Liver (tissue), 9 donors: ENCODE results near the gene ASPSCR1. TPM values are rescaled to one million over a fixed set of nuclear protein-coding genes. Genes with fewer than 3 reads are reported as not detected.

Experiments
- DNase-seq: peaks from one replicate; pipeline ENCODE4 v3.0.0-alpha.2; 2017; ENCODE audit warnings: low spot score
- H3K27ac ChIP-seq, 2 donors: one replicate each; pipeline ENCODE4 v1.7.0; 2013; ENCODE audit warnings: inconsistent platforms in 2 of 2, low read length in 2 of 2, control low read depth in 1 of 2, low read depth in 1 of 2, mild to moderate bottlenecking in 1 of 2
- H3K27me3 ChIP-seq, 4 donors: one replicate each; pipeline versions ENCODE4 v1.6.1 to v1.7.0; 2013; ENCODE audit warnings: low read length in 3 of 4, inconsistent platforms in 1 of 4, mild to moderate bottlenecking in 1 of 4, moderate library complexity in 1 of 4; ENCODE audit not compliant: control insufficient read depth in 4 of 4, insufficient read depth in 4 of 4
- H3K36me3 ChIP-seq, 4 donors: one replicate each; pipeline versions ENCODE4 v1.6.1 to v1.7.0; 2013; ENCODE audit warnings: low read length in 3 of 4, mild to moderate bottlenecking in 3 of 4, low read depth in 1 of 4, moderate library complexity in 1 of 4; ENCODE audit not compliant: control insufficient read depth in 4 of 4, insufficient read depth in 3 of 4
- H3K4me1 ChIP-seq, 4 donors: one replicate each; pipeline versions ENCODE4 v1.6.1 to v1.7.0; 2013; ENCODE audit warnings: low read length in 3 of 4, mild to moderate bottlenecking in 3 of 4, moderate library complexity in 1 of 4; ENCODE audit not compliant: control insufficient read depth in 4 of 4, insufficient read depth in 4 of 4
- H3K4me3 ChIP-seq, 3 donors: one replicate each; pipeline versions ENCODE4 v1.6.1 to v1.7.0; 2013; ENCODE audit warnings: low read length in 3 of 3, control low read depth in 1 of 3, low read depth in 1 of 3, mild to moderate bottlenecking in 1 of 3
- H3K9ac ChIP-seq, 2 donors: one replicate each; pipeline ENCODE4 v1.7.0; 2013; ENCODE audit warnings: low read length in 2 of 2, mild to moderate bottlenecking in 2 of 2, moderate library complexity in 2 of 2, control low read depth in 1 of 2, low read depth in 1 of 2
- H3K9me3 ChIP-seq, 4 donors: one replicate each; pipeline versions ENCODE4 v1.6.1 to v1.7.0; 2013; ENCODE audit warnings: low read length in 3 of 4; ENCODE audit not compliant: control insufficient read depth in 4 of 4
- EGR1 ChIP-seq, 2 donors: IDR thresholded peaks; 2 replicates each; pipeline ENCODE4 v1.6.1; 2016 to 2018; ENCODE audit warnings: antibody characterized with exemption in 2 of 2, low read depth in 2 of 2
- FOXA1 ChIP-seq: IDR thresholded peaks from 2 replicates; pipeline ENCODE4 v1.6.1; 2016; ENCODE audit warnings: antibody characterized with exemption
- FOXA2 ChIP-seq: IDR thresholded peaks from 2 replicates; pipeline ENCODE4 v1.6.1; 2016; ENCODE audit warnings: antibody characterized with exemption
- GABPA ChIP-seq, 2 donors: IDR thresholded peaks in 1 of 2; conservative IDR thresholded peaks in 1 of 2; 2 replicates each; pipeline ENCODE4 v1.6.1; 2016; ENCODE audit warnings: antibody characterized with exemption in 2 of 2, mild to moderate bottlenecking in 1 of 2, moderate library complexity in 1 of 2
- HNF4A ChIP-seq, 2 donors: conservative IDR thresholded peaks; 2 replicates each; pipeline ENCODE4 v1.6.1; 2016; ENCODE audit warnings: antibody characterized with exemption in 2 of 2, mild to moderate bottlenecking in 2 of 2
- JUND ChIP-seq, 2 donors: IDR thresholded peaks; 2 replicates each; pipeline ENCODE4 v1.6.1; 2016; ENCODE audit warnings: antibody characterized with exemption in 2 of 2
- RAD21 ChIP-seq, 2 donors: IDR thresholded peaks; 2 replicates each; pipeline ENCODE4 v1.6.1; 2016; ENCODE audit warnings: antibody characterized with exemption in 2 of 2, mild to moderate bottlenecking in 2 of 2
- RXRA ChIP-seq, 2 donors: IDR thresholded peaks; 2 replicates each; pipeline ENCODE4 v1.6.1; 2017 to 2018; ENCODE audit warnings: antibody characterized with exemption in 2 of 2, mild to moderate bottlenecking in 1 of 2
- SP1 ChIP-seq: IDR thresholded peaks from 2 replicates; pipeline ENCODE4 v1.6.1; 2018; ENCODE audit warnings: antibody characterized with exemption, mild to moderate bottlenecking
- TAF1 ChIP-seq: conservative IDR thresholded peaks from 2 replicates; pipeline ENCODE4 v1.6.1; 2016; ENCODE audit warnings: antibody characterized with exemption, mild to moderate bottlenecking
- YY1 ChIP-seq: IDR thresholded peaks from 2 replicates; pipeline ENCODE4 v1.6.1; 2016; ENCODE audit warnings: antibody characterized with exemption, mild to moderate bottlenecking
- WGBS: extraction: QIAGEN DNeasy Blood & Tissue Kit; methylation state at CpG from one replicate; pipeline ENCODE4 v1.1.7; 2013; 5-methylcytosine and 5-hydroxymethylcytosine counted together
- polyA plus RNA-seq, 2 donors: library from polyadenylated mRNA; stranded (reverse) in 1 of 2; unstranded in 1 of 2; fragments of 200-250 nt in 1 of 2; fragments of >200 nt in 1 of 2; fragmentation: Nextera tagmentation in 1 of 2; extraction: Ambion mirVana in 1 of 2; gene quantifications; one replicate each; pipeline versions ENCODE4 v1.2.1 to v1.2.3, GENCODE V29; 2013 to 2015
- total RNA-seq, 2 donors: library from RNA; depleted of rRNA; stranded (reverse); fragments of >200 nt; gene quantifications; one replicate each; pipeline ENCODE4 v1.2.3, GENCODE V29; 2014
- TF ChIP-seq, protein P1 (sequence below): IDR thresholded peaks from 2 replicates; pipeline ENCODE4 v1.6.1; 2016; ENCODE audit warnings: antibody characterized with exemption
- TF ChIP-seq, protein P2 (sequence below): IDR thresholded peaks from 2 replicates; pipeline ENCODE4 v1.6.1; 2016; ENCODE audit warnings: antibody characterized with exemption
- TF ChIP-seq, protein P3 (sequence below): IDR thresholded peaks from 2 replicates; pipeline ENCODE4 v1.6.1; 2016; ENCODE audit warnings: antibody characterized with exemption
- TF ChIP-seq, protein P4 (sequence below): fragments of 150-350 bp; IDR thresholded peaks from 2 replicates; pipeline ENCODE4 v1.5.1; 2017; ENCODE audit warnings: improper control_type of control experiment, low read depth, low read length; ENCODE audit not compliant: missing input control
- donor health status: healthy.
- donor health status: healthy.
- donor health status: healthy.
- donor health status: healthy.
- donor health status: healthy.

The ASPSCR1 gene
- total and polyA plus RNA-seq, 4 donors = 17.8 to 26.2 (median 20.4) TPM

DNA sequence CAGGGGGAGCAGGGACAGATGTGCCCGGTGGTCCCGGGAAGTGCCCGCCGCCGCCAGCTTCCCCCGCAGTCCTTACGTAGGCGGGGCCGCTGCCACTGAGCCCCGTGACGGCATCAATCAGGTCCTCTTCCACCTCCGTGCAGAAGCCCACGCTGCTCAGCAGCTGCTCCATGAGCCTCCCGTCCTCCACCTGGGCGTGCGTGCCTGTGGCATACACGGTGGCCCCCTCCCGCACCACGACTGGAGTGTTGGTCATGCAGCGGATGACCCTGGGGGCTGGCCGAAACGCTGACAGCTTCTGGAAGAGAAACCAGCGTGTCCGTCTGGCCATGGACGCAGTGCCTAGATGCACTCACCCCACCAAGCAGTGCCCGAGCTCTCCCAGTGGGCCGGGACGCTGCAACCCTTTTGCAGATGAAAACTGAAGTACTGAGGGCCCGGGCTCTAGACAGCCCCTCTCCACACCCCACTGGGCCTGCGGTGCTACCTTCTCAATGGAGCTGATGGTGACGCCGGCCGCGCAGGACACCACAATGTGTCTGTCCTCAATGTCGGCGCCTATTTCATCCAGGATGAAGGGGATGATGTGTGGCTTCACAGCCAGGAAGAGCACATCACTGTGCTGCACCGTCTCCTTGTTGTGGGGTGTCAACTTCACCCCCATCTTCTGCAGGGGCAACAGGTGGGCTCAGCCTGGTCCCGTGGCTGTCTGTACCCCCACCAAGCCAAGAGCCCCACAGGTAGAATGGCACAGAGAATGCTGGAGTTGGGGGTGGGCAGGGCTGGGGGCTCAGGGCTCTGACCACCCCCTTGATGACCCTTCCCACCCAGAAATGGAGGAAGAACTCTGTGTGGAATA is 42.4 kb upstream of the ASPSCR1 start:
- Histone ChIP-seq H3K36me3 (no peaks in the 10 kb centered on the region), H3K9ac (no peak overlapping the region), H3K4me1 (peaks cover 8 to 12% (median 11%) of the 10 kb centered on the region in 4 donors), H3K27me3 (no peaks in the 10 kb centered on the region), H3K27ac (no peak overlapping the region), H3K4me3 (no peak overlapping the region), H3K9me3 (no peaks in the 10 kb centered on the region)
- DNase-seq = no peak
- WGBS = 96% methylated on average over 38 of the region's 38 CpGs
- no peak for TF ChIP-seq YY1
- TF ChIP-seq, protein P1, sequence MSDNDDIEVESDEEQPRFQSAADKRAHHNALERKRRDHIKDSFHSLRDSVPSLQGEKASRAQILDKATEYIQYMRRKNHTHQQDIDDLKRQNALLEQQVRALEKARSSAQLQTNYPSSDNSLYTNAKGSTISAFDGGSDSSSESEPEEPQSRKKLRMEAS = no peak
- TF ChIP-seq FOXA1 = no peak
- no peak for TF ChIP-seq SP1
- TF ChIP-seq, protein P2, sequence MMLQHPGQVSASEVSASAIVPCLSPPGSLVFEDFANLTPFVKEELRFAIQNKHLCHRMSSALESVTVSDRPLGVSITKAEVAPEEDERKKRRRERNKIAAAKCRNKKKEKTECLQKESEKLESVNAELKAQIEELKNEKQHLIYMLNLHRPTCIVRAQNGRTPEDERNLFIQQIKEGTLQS = no peak
- TF ChIP-seq HNF4A (conservative IDR thresholded peaks at IDR 0.05) = no peak
- TF ChIP-seq EGR1 (IDR thresholded peaks at IDR 0.05; ENCODE audit: low read depth in 2 of 2) = no peak
- TF ChIP-seq TAF1 = no peak
- TF ChIP-seq, protein P3, sequence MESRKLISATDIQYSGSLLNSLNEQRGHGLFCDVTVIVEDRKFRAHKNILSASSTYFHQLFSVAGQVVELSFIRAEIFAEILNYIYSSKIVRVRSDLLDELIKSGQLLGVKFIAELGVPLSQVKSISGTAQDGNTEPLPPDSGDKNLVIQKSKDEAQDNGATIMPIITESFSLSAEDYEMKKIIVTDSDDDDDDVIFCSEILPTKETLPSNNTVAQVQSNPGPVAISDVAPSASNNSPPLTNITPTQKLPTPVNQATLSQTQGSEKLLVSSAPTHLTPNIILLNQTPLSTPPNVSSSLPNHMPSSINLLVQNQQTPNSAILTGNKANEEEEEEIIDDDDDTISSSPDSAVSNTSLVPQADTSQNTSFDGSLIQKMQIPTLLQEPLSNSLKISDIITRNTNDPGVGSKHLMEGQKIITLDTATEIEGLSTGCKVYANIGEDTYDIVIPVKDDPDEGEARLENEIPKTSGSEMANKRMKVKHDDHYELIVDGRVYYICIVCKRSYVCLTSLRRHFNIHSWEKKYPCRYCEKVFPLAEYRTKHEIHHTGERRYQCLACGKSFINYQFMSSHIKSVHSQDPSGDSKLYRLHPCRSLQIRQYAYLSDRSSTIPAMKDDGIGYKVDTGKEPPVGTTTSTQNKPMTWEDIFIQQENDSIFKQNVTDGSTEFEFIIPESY = no peak

DNA sequence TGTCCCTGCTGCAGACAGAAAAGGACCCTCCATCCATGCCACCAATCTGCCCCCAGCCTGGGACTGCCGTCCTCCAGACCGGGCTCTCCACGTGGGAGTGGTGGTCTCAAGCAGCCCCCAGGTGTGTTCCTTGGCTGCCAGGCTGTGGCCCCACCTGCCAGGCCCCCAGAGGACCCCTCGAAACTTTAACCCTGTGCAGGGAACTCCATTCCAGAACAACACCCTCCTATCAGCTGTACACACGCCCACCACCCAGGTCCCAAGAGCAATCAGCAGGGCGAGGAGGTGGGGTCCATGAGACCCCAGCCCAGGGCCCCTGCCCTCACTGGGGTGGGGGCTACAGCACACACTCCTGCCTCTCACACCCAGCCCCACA is 41.7 kb upstream of the ASPSCR1 start:
- no peak overlapping the region for H3K4me3 ChIP-seq
- no peak for DNase-seq
- H3K9me3 ChIP-seq = no peaks in the 10 kb centered on the region
- peaks cover 6 to 10% (median 7%) of the 10 kb centered on the region in 4 donors for H3K4me1 ChIP-seq
- H3K27ac ChIP-seq = no peak overlapping the region
- H3K27me3 ChIP-seq = no peaks in the 10 kb centered on the region
- no peak overlapping the region for H3K9ac ChIP-seq
- no peaks in the 10 kb centered on the region for H3K36me3 ChIP-seq
- TF ChIP-seq TAF1 = no peak
- TF ChIP-seq, protein P3 = no peak
- no peak for TF ChIP-seq FOXA2
- TF ChIP-seq, protein P1 = no peak
- TF ChIP-seq HNF4A (conservative IDR thresholded peaks at IDR 0.05) = no peak
- TF ChIP-seq, protein P4, sequence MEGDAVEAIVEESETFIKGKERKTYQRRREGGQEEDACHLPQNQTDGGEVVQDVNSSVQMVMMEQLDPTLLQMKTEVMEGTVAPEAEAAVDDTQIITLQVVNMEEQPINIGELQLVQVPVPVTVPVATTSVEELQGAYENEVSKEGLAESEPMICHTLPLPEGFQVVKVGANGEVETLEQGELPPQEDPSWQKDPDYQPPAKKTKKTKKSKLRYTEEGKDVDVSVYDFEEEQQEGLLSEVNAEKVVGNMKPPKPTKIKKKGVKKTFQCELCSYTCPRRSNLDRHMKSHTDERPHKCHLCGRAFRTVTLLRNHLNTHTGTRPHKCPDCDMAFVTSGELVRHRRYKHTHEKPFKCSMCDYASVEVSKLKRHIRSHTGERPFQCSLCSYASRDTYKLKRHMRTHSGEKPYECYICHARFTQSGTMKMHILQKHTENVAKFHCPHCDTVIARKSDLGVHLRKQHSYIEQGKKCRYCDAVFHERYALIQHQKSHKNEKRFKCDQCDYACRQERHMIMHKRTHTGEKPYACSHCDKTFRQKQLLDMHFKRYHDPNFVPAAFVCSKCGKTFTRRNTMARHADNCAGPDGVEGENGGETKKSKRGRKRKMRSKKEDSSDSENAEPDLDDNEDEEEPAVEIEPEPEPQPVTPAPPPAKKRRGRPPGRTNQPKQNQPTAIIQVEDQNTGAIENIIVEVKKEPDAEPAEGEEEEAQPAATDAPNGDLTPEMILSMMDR = no peak
- TF ChIP-seq GABPA (IDR thresholded peaks at IDR 0.05 in 1 of 2, conservative IDR thresholded peaks at IDR 0.05 in 1 of 2) = no peak
- no peak for TF ChIP-seq FOXA1
- no peak for TF ChIP-seq JUND (IDR thresholded peaks at IDR 0.05)
- no peak for TF ChIP-seq SP1
- no peak for TF ChIP-seq YY1
- TF ChIP-seq RAD21 (IDR thresholded peaks at IDR 0.05) = no peak
- TF ChIP-seq RXRA (IDR thresholded peaks at IDR 0.05) = no peak
- TF ChIP-seq, protein P2 = no peak
- 91% methylated on average over 6 of the region's 6 CpGs for WGBS
